K562 (cell line): ENCODE results near the gene PLAAT5. TPM values are rescaled to one million over a fixed set of nuclear protein-coding genes. Genes with fewer than 3 reads are reported as not detected.

Experiments
- BCOR ChIP-seq: fragments of 450-650 bp; IDR thresholded peaks from 2 replicates; pipeline ENCODE4 v1.6.1; 2016
- EHMT2 ChIP-seq: fragments of 450-650 bp; IDR thresholded peaks from 2 replicates; pipeline ENCODE4 v1.6.1; 2018; ENCODE audit warnings: antibody characterized with exemption
- GATAD2A ChIP-seq: fragments of 450-650 bp; IDR thresholded peaks from 2 replicates; pipeline ENCODE4 v1.6.1; 2017
- MCM5 ChIP-seq: fragments of 450-650 bp; IDR thresholded peaks from 2 replicates; pipeline ENCODE4 v1.6.1; 2016; ENCODE audit warnings: low read depth
- MED1 ChIP-seq: sonication (generic); formaldehyde crosslinking; IDR thresholded peaks from 2 replicates; pipeline ENCODE4 v1.8.1; 2023; ENCODE audit warnings: missing genetic modification reagents, borderline replicate concordance
- NCOA1 ChIP-seq: fragments of 450-650 bp; IDR thresholded peaks from 2 replicates; pipeline ENCODE4 v1.6.1; 2016; ENCODE audit warnings: low read depth
- OTX1 ChIP-seq: fragments of 450-650 bp; formaldehyde crosslinking; IDR thresholded peaks from 2 replicates; pipeline ENCODE4 v1.4.0; 2022; ENCODE audit warnings: mild to moderate bottlenecking
- XRCC3 ChIP-seq: fragments of 450-650 bp; IDR thresholded peaks from 2 replicates; pipeline ENCODE4 v1.6.1; 2017; ENCODE audit warnings: mild to moderate bottlenecking, moderate library complexity
- ZBTB5 ChIP-seq: fragments of 450-650 bp; IDR thresholded peaks from 2 replicates; pipeline ENCODE4 v1.6.1; 2017; ENCODE audit warnings: antibody characterized with exemption
- ZNF436 ChIP-seq: fragments of 250-450, 450-650 bp; sonication (Bioruptor Pico); formaldehyde crosslinking; IDR thresholded peaks from 2 replicates; pipeline ENCODE4 v1.7.0; 2020; ENCODE audit warnings: mild to moderate bottlenecking
- ZNF586 ChIP-seq: fragments of 450-650 bp; formaldehyde crosslinking; conservative IDR thresholded peaks from 2 replicates; pipeline ENCODE4 v1.4.0; 2020; ENCODE audit warnings: mild to moderate bottlenecking, moderate library complexity
- polyA plus RNA-seq, 8 experiments: library from polyadenylated mRNA; depleted of rRNA in 4 of 8; stranded (reverse) in 5 of 8; unstranded in 3 of 8; fragments of >200 nt; fragmentation: Nextera tagmentation in 2 of 8; fragmentation: Illumina TruSeq in 1 of 8; extraction: Ambion mirVana in 2 of 8; extraction: Trizol in 1 of 8; gene quantifications; 2 replicates each; pipeline versions ENCODE4 v1.2.1 to v1.2.3, GENCODE V29; 2011 to 2014; ENCODE audit warnings: inconsistent platforms in 1 of 8, missing spikeins in 1 of 8
- total RNA-seq, 7 experiments: library from RNA; depleted of rRNA in 6 of 7; stranded (reverse); fragments of >200 nt in 6 of 7; fragmentation: Illumina TruSeq in 2 of 7; extraction: Trizol in 2 of 7; gene quantifications; 2 replicates each; pipeline versions ENCODE4 v1.2.1 to v1.2.3, GENCODE V29; 2011 to 2021; ENCODE audit warnings: low replicate concordance in 1 of 7
- TF ChIP-seq, protein P1 (sequence below): fragments of 450-650 bp; IDR thresholded peaks from one replicate; pipeline ENCODE4 v1.6.1; 2018; ENCODE audit warnings: mild to moderate bottlenecking, moderate library complexity; ENCODE audit not compliant: partially characterized antibody

PLAAT5 gene
- total and polyA plus RNA-seq, 9 of the 15 experiments (the other 6 are each of a cell fraction or from before 2014, with no cell fraction given): not detected

DNA sequence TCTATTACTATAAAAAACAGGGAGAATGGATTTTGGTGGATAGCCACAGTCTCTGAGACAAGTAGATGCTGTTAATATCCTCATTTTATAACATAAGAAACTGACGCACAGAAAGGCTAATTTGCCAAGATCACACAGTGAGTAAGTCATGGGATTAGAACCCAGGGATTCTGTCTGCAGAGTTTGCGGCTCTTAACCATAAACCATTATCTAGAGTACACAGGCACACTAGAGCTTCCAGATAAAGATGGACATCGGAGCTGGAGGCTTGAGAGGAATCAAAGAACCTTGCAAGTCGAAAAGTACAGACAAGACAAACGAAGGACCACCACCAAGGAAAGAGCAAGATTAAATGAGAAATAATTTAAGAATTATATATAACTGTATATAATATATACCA is 26.2 kb upstream of the PLAAT5 start (continued):
- TF ChIP-seq BCOR: peak; percentile 66
- no peak for TF ChIP-seq EHMT2
- no peak for TF ChIP-seq ZBTB5
- 0 out of 2 replicates have a peak, but pooled peaks have one; percentile 60 for TF ChIP-seq NCOA1
- TF ChIP-seq, protein P1, sequence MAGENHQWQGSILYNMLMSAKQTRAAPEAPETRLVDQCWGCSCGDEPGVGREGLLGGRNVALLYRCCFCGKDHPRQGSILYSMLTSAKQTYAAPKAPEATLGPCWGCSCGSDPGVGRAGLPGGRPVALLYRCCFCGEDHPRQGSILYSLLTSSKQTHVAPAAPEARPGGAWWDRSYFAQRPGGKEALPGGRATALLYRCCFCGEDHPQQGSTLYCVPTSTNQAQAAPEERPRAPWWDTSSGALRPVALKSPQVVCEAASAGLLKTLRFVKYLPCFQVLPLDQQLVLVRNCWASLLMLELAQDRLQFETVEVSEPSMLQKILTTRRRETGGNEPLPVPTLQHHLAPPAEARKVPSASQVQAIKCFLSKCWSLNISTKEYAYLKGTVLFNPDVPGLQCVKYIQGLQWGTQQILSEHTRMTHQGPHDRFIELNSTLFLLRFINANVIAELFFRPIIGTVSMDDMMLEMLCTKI: no peak
- TF ChIP-seq MCM5: no peak
- no peak for TF ChIP-seq OTX1 (CRISPR knock-in tag)
- no peak for TF ChIP-seq XRCC3
- TF ChIP-seq GATAD2A: no peak
- TF ChIP-seq ZNF436: no peak
- TF ChIP-seq MED1 (CRISPR knock-in tag): no peak
- TF ChIP-seq ZNF586 (CRISPR knock-in tag): no peak
